Fibroblast of pulmonary artery (primary cell): ENCODE data around the gene PCLO.
A peak's percentile ranks its signal among the peaks of the same experiment; 100 is the strongest.
"Not testable (repeated sequence)": the region's sequence is repeated elsewhere in the genome, so short reads cannot be mapped to it uniquely, and the experiment has no call there.

ENCODE experiments used
- DNase-seq: peaks from one replicate; pipeline ENCODE4 v3.0.0-alpha.2; 2010; ENCODE audit warnings: low read depth
- H3K4me3 ChIP-seq: replicated peaks from 2 replicates; pipeline ENCODE4 v1.5.1; 2011; ENCODE audit warnings: low read depth, mild to moderate bottlenecking, control low read depth, low read length, moderate library complexity
- TF ChIP-seq, protein P1 (sequence below): IDR thresholded peaks from 2 replicates; pipeline ENCODE4 v1.5.1; 2011; ENCODE audit warnings: mild to moderate bottlenecking, control low read depth, low read length, inconsistent platforms; ENCODE audit errors: missing control alignments

The PCLO gene

DNA sequence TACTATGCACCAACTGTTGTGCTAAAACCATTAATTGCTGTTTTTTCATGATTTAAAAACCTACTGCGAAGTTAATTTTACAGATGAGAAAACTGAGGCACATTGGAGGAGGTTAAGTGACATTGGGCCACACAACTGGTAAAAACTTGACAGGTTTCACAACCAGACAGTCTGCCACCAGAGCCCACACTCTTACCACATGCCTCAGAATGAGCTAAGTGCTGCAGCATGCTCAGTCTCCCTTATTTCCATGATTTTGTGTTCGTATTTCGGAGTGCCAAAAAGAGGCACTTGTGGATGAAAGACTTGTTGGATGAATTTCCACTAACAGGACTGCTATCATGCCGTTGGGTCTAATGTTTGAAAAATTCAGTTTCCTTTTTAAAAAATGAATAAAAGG is 77.4 kb downstream of the PCLO start:
- DNase-seq = no peak
- TF ChIP-seq, protein P1, sequence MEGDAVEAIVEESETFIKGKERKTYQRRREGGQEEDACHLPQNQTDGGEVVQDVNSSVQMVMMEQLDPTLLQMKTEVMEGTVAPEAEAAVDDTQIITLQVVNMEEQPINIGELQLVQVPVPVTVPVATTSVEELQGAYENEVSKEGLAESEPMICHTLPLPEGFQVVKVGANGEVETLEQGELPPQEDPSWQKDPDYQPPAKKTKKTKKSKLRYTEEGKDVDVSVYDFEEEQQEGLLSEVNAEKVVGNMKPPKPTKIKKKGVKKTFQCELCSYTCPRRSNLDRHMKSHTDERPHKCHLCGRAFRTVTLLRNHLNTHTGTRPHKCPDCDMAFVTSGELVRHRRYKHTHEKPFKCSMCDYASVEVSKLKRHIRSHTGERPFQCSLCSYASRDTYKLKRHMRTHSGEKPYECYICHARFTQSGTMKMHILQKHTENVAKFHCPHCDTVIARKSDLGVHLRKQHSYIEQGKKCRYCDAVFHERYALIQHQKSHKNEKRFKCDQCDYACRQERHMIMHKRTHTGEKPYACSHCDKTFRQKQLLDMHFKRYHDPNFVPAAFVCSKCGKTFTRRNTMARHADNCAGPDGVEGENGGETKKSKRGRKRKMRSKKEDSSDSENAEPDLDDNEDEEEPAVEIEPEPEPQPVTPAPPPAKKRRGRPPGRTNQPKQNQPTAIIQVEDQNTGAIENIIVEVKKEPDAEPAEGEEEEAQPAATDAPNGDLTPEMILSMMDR = no peak
- H3K4me3 ChIP-seq = no peak overlapping the region

DNA sequence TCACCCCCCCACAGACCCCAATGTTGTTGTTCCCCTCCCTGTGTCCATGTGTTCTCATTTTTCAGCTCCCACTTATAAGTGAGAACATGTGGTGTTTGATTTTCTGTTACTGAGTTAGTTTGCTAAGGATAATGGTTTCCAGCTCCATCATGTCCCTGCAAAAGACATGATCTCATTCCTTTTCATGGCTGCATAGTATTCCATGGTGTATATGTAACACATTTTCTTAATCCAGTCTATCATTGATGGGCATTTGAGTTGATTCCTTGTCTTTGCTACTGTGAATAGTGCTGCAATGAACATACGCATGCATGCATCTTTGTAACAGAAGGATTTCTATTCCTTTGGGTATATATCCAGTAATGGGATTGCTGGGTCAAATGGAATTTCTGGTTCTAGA is 82.8 kb downstream of the PCLO start:
- DNase-seq, H3K4me3 ChIP-seq: not testable (repeated sequence)

DNA sequence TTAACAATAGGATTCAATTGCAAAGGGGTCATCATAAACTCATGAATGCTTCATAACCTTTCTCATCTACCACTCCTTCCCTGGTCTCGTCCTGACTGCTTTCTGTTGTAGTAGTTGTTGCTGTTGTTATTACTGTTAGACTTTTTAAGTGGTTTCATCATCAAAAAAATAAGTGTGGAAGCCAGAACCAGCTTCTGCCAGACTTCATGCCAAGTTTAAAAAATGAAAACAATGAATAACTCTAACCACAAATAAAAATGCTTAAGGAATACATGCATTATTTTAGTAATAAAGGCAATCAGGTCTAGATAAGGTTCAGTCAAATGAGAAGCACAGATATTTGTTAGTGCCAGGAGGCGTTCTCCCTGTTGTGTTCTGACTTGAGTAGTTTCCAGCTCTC is 85.4 kb downstream of the PCLO start:
- TF ChIP-seq, protein P1 = no peak
- no peak overlapping the region for H3K4me3 ChIP-seq
- DNase-seq = peak; percentile 26

DNA sequence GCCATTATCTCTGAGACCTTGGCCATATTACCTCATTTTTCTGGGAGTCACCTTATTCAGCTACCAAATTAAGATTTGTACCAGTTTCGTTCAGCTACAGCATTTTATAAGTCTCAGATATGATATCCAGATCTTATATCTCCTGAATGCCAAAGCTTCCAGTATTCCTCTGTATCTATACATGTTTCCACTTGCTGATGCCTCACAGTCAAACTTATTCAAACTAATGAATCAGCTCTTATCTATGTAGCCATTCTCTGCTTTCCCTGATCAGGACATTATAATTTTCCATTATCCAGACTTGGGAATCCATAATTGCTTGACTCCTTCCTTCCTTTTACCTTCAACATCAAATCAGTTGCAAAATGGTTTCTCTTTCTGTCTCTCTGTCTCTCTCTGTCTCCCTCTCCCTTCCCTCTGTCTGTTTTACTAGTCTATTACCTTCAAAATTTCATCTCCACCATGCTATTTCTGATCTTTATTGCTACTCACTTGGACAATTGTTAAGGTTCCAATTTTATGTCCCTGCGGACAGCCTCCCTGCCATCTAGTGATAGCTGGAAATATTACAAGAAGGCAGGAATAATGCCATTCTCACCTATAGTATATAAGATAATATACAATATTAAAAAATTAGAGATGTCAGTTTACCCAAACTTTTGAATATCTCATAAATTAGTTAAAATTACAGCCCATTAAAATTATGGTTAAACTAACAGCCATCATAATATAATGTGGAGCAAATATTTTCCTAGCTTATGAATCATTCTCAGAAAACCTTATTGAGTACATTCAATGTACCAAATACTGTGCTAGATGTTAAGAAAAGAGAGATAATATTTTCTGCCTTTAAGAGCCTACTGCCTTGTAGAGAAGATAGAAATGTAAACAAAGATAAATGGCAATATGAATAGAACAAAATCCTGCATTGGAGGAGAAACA is 89.8 kb downstream of the PCLO start:
- TF ChIP-seq, protein P1 = peak; percentile 23
- DNase-seq = no peak

DNA sequence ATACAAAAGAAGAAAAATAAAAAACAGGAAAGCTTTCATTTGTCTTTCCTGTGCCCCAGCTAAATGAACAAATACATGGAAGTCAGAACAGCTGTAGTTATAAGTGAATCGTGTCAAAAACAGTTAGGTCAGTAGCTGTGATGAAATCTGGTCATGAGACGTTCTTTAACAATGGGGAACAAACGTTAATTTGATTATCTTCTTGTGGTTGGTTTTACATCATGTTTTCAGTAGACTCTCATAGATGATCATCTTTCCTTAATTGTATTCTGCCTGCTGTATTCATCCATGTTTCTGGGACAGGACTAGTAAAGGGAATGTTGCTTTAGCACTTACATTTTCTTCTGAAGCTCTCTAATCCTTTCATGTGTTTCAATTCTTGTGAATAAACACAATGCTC is 97.0 kb downstream of the PCLO start:
- TF ChIP-seq, protein P1 = no peak
- DNase-seq = peak; percentile 68
- no peak overlapping the region for H3K4me3 ChIP-seq

More for the DNA sequence above, 89.8 kb downstream of the PCLO start:
- no peak overlapping the region for H3K4me3 ChIP-seq

DNA sequence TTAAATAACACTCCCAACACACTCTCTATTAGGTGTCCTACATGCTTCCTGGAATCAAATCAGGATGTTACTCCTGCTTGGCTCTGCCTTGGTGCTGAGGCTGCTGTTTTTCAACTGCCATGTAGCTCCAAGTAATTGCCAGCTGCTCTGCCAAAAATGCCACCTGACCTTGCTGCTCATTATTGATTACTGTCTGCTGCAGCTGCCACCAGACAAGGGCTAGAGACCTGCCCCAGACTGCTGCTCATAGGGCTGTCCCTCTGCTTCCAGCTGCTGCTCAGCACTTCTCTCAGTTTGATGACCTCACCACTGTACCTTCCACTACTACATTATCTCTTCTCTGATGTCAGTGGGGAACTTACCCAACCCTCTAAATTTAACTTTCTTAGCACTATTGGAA is 102.5 kb downstream of the PCLO start:
- peak; percentile 10 for DNase-seq
- TF ChIP-seq, protein P1 = no peak
- H3K4me3 ChIP-seq = no peak overlapping the region

DNA sequence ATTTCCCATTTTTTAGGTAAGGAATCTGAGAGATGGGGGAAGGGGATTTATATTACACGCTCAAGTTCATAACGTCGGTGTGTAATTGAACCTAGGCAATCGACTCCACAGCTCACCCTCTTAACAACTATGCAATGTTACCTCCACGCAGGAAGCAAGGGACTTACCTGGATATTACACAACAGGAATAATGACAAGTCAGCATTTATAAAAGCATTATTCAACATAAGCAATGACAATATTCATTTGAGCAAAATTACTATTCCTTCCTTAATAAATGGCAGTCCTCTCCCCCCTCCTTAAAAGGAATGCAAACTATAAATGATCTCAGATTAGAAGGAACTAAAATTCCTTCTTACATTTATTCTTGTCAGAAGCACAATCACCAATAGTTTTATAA is 104.0 kb downstream of the PCLO start:
- no peak for DNase-seq
- no peak overlapping the region for H3K4me3 ChIP-seq
- TF ChIP-seq, protein P1 = no peak
